H1 (cell line): ENCODE results near the gene INTS7. TPM values are rescaled to one million over a fixed set of nuclear protein-coding genes. Genes with fewer than 3 reads are reported as not detected.

Source experiments
- CHD7 ChIP-seq: fragments of 300-600 bp; sonication (generic); IDR thresholded peaks from 2 replicates; pipeline ENCODE4 v1.7.1; 2012; ENCODE audit warnings: low read length, moderate library complexity, mild to moderate bottlenecking, inconsistent platforms; ENCODE audit not compliant: insufficient replicate concordance
- TAF7 ChIP-seq: optimal IDR thresholded peaks from 2 replicates; pipeline ENCODE3; 2011; ENCODE audit warnings: low read depth, mild to moderate bottlenecking, inconsistent platforms, low read length, moderate library complexity, borderline replicate concordance
- YY1 ChIP-seq: IDR thresholded peaks from 2 replicates; pipeline ENCODE4 v1.6.1; 2011; ENCODE audit warnings: low read depth, mild to moderate bottlenecking, low read length
- polyA plus RNA-seq, 7 experiments: library from polyadenylated mRNA; depleted of rRNA in 3 of 7; stranded (reverse) in 5 of 7; unstranded in 2 of 7; fragments of >200 nt in 5 of 7; fragments of 200-250 nt in 2 of 7; gene quantifications; 1 replicate in 5 of 7; 2 replicates in 1 of 7; 4 replicates in 1 of 7; pipeline versions ENCODE4 v1.2.1 to v1.2.3, GENCODE V29; 2011 to 2013; ENCODE audit warnings: missing spikeins in 2 of 7, mixed read lengths in 2 of 7
- total RNA-seq: library from RNA; stranded (reverse); fragmentation: NEBNext Ultra II Directional; extraction: Animal tissue kit (Norgen Biotek cat#: 25700); gene quantifications from 2 replicates; pipeline ENCODE4 v1.2.1, GENCODE V29; 2021

INTS7 gene
- total and polyA plus RNA-seq, 2 of the 8 experiments (the other 6 are each of a cell fraction or from before 2014, with no cell fraction given): 15.2 to 22.4 TPM

DNA sequence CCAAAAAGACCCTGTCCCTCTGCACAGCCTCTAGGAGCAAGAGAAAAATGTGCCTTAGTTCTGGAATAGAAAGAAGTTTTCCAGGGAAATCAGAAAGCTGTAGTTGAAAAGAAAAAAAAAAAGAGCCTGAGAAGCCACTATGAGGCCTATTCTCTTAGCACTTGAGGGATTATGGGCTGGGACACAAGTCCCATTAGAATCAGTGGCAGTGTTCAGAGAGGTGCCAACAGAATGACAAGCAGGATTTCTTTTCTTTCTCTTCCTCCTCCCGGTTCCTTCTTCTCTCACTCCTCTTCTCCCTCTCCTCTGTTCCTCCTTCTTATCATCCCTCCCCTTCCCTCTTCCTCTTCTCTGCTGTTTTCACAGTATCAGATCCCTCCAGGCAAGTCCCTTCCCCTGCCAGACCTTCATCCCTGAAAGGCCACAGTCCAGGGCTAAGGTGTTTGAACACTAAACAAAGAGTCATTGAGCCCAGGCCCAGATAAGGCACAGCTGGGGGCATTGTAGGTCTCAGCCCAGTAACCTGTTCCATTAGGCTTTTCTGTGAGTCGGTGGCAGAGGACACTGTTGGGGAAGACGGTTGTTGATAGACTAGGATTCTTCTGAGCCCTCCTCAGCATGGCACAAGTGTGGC, 140.1 kb downstream of the INTS7 start (continued):
- TF ChIP-seq CHD7: no peak
- no peak for TF ChIP-seq YY1
- no peak for TF ChIP-seq TAF7
